Measurements from ENCODE around the gene EVC2. TPM values are rescaled to one million over a fixed set of nuclear protein-coding genes. Genes with fewer than 3 reads are reported as not detected.
"Not testable (repeated sequence)": the region's sequence is repeated elsewhere in the genome, so short reads cannot be mapped to it uniquely, and the experiment has no call there.

EVC2 gene
- total RNA-seq, 1 donor from 2014 or later = 0.66 TPM

GRCh38 chr4:5629542-5629941, 78.8 kb downstream of the EVC2 start:
- intact Hi-C loops (cut with micrococcal nuclease) = no loop called here

- intact Hi-C loops (cut with micrococcal nuclease) = no loop called here
Observed at GRCh38 chr4:5626913-5627312, 81.4 kb downstream of the EVC2 start.

GRCh38 chr4:5622596-5622995, 85.8 kb downstream of the EVC2 start:
- intact Hi-C loops (cut with micrococcal nuclease) = no loop called here

- intact Hi-C loops (cut with micrococcal nuclease) = no loop called here
Observed at GRCh38 chr4:5619913-5620625, 88.3 kb downstream of the EVC2 start.

GRCh38 chr4:5618051-5618960, 90.1 kb downstream of the EVC2 start:
- intact Hi-C loops (cut with micrococcal nuclease) = no loop called here

- intact Hi-C loops (cut with micrococcal nuclease) = no loop called here
Observed at GRCh38 chr4:5616331-5616950, 91.9 kb downstream of the EVC2 start.

GRCh38 chr4:5615496-5616075, 92.8 kb downstream of the EVC2 start:
- intact Hi-C loops (cut with micrococcal nuclease) = no loop called here

GRCh38 chr4:5611750-5612149, 96.6 kb downstream of the EVC2 start:
- intact Hi-C loops (cut with micrococcal nuclease) = no loop called here

GRCh38 chr4:5609306-5610007, 98.9 kb downstream of the EVC2 start:
- intact Hi-C loops (cut with micrococcal nuclease) = no loop called here

- intact Hi-C loops (cut with micrococcal nuclease) = not testable (repeated sequence)
Observed at GRCh38 chr4:5593828-5594227, 114.5 kb downstream of the EVC2 start.

GRCh38 chr4:5592272-5592671, 116.1 kb downstream of the EVC2 start:
- intact Hi-C loops (cut with micrococcal nuclease) = no loop called here

GRCh38 chr4:5589495-5589894, 118.9 kb downstream of the EVC2 start:
- intact Hi-C loops (cut with micrococcal nuclease) = no loop called here

GRCh38 chr4:5588046-5588445, 120.3 kb downstream of the EVC2 start:
- intact Hi-C loops (cut with micrococcal nuclease) = no loop called here

GRCh38 chr4:5575941-5576340, 132.4 kb downstream of the EVC2 start:
- intact Hi-C loops (cut with micrococcal nuclease) = no loop called here

- intact Hi-C loops (cut with micrococcal nuclease) = no loop called here
Observed at GRCh38 chr4:5574386-5574785, 134.0 kb downstream of the EVC2 start.

GRCh38 chr4:5573965-5574364, 134.4 kb downstream of the EVC2 start:
- intact Hi-C loops (cut with micrococcal nuclease) = no loop called here

- intact Hi-C loops (cut with micrococcal nuclease) = no loop called here
Observed at GRCh38 chr4:5572751-5573150, 135.6 kb downstream of the EVC2 start.

GRCh38 chr4:5572114-5572513, 136.2 kb downstream of the EVC2 start:
- intact Hi-C loops (cut with micrococcal nuclease) = no loop called here

GRCh38 chr4:5571646-5572045, 136.7 kb downstream of the EVC2 start:
- intact Hi-C loops (cut with micrococcal nuclease) = no loop called here

- intact Hi-C loops (cut with micrococcal nuclease) = no loop called here
Observed at GRCh38 chr4:5569451-5569850, 138.9 kb downstream of the EVC2 start.

- intact Hi-C loops (cut with micrococcal nuclease) = no loop called here
Observed at GRCh38 chr4:5568931-5569330, 139.4 kb downstream of the EVC2 start.

Data from T-helper 1 cell treated with Interleukin-12 subunit alpha and Interleukin-12 subunit beta and Interleukin-4 antibody, amounts not matched to agents 30 ng/mL and 1 ng/mL, for 36 hours (primary cell).